HepG2 (cell line): ENCODE measurements around the gene NES. TPM values are rescaled to one million over a fixed set of nuclear protein-coding genes. Genes with fewer than 3 reads are reported as not detected.

ENCODE experiments used
- CBX5 ChIP-seq: sonication (generic); formaldehyde crosslinking; IDR thresholded peaks from 2 replicates; pipeline ENCODE4 v1.4.0; 2020; ENCODE audit warnings: missing genetic modification reagents, borderline replicate concordance
- CC2D1A ChIP-seq: sonication (generic); formaldehyde crosslinking; IDR thresholded peaks from 2 replicates; pipeline ENCODE4 v1.8.1; 2023; ENCODE audit warnings: mild to moderate bottlenecking, missing genetic modification reagents
- ELF1 ChIP-seq: sonication (generic); formaldehyde crosslinking; IDR thresholded peaks from 2 replicates; pipeline ENCODE4 v1.4.0; 2020; ENCODE audit warnings: missing genetic modification reagents
- FOXA1 ChIP-seq, 2 experiments: fragments of 450-650 bp in 1 of 2; sonication (generic) in 1 of 2; formaldehyde crosslinking in 1 of 2; IDR thresholded peaks; 2 replicates each; pipeline versions ENCODE4 v1.4.0 to v1.6.1; 2016 to 2020; ENCODE audit warnings: missing genetic modification reagents in 1 of 2
- NBN ChIP-seq: fragments of 450-650 bp; conservative IDR thresholded peaks from 2 replicates; pipeline ENCODE4 v1.6.1; 2017
- NFKB2 ChIP-seq: sonication (generic); formaldehyde crosslinking; IDR thresholded peaks from 2 replicates; pipeline ENCODE4 v1.4.0; 2020; ENCODE audit warnings: missing genetic modification reagents, borderline replicate concordance
- PHF5A ChIP-seq: IDR thresholded peaks from one replicate; pipeline ENCODE4 v1.6.1; 2018; ENCODE audit warnings: low read depth, missing genetic modification reagents; ENCODE audit not compliant: unreplicated experiment
- PLSCR1 ChIP-seq: sonication (generic); formaldehyde crosslinking; IDR thresholded peaks from 2 replicates; pipeline ENCODE4 v1.5.0; 2020; ENCODE audit warnings: missing genetic modification reagents, mild to moderate bottlenecking, borderline replicate concordance
- POLR2AphosphoS5 ChIP-seq: IDR thresholded peaks from 2 replicates; pipeline ENCODE4 v1.6.1; 2012; ENCODE audit warnings: low read depth, low read length
- SAFB2 ChIP-seq: sonication (generic); formaldehyde crosslinking; IDR thresholded peaks from 2 replicates; pipeline ENCODE4 v1.5.1; 2020; ENCODE audit warnings: missing genetic modification reagents, low read depth, mild to moderate bottlenecking, borderline replicate concordance
- TEAD2 ChIP-seq: sonication (generic); formaldehyde crosslinking; IDR thresholded peaks from 2 replicates; pipeline ENCODE4 v1.9.0; 2021; ENCODE audit warnings: missing genetic modification reagents
- ZFP36L1 ChIP-seq: sonication (generic); formaldehyde crosslinking; IDR thresholded peaks from 2 replicates; pipeline ENCODE4 v1.8.0; 2022; ENCODE audit warnings: mild to moderate bottlenecking, missing genetic modification reagents, moderate library complexity
- ZFP90 ChIP-seq: sonication (generic); formaldehyde crosslinking; IDR thresholded peaks from 2 replicates; pipeline ENCODE4 v1.8.0; 2022; ENCODE audit warnings: missing genetic modification reagents, mild to moderate bottlenecking, inconsistent platforms, borderline replicate concordance
- ZNF205 ChIP-seq: IDR thresholded peaks from 2 replicates; pipeline ENCODE4 v1.6.1; 2018; ENCODE audit warnings: missing biosample characterization, missing genetic modification reagents
- ZNF207 ChIP-seq: fragments of 450-650 bp; IDR thresholded peaks from 2 replicates; pipeline ENCODE4 v1.6.1; 2016; ENCODE audit warnings: antibody characterized with exemption, borderline replicate concordance
- ZNF747 ChIP-seq: sonication (generic); formaldehyde crosslinking; IDR thresholded peaks from 2 replicates; pipeline ENCODE4 v1.8.1; 2023; ENCODE audit warnings: missing genetic modification reagents, mild to moderate bottlenecking, borderline replicate concordance
- ZNF768 ChIP-seq: sonication (generic); formaldehyde crosslinking; IDR thresholded peaks from 2 replicates; pipeline ENCODE4 v1.4.0; 2020; ENCODE audit warnings: missing genetic modification reagents
- ZNF883 ChIP-seq: sonication (generic); formaldehyde crosslinking; IDR thresholded peaks from 2 replicates; pipeline ENCODE4 v1.5.1; 2020; ENCODE audit warnings: mild to moderate bottlenecking, missing genetic modification reagents; ENCODE audit errors: not compliant biosample characterization
- ZSCAN9 ChIP-seq: IDR thresholded peaks from 2 replicates; pipeline ENCODE4 v1.6.1; 2016; ENCODE audit warnings: borderline replicate concordance
- polyA plus RNA-seq, 8 experiments: library from polyadenylated mRNA; depleted of rRNA in 3 of 8; stranded (reverse) in 7 of 8; unstranded in 1 of 8; fragments of >200 nt; fragmentation: Illumina TruSeq in 4 of 8; extraction: Trizol in 4 of 8; gene quantifications; 2 replicates each; pipeline versions ENCODE4 v1.2.1 to v1.2.3, GENCODE V29; 2011 to 2016; ENCODE audit warnings: low read depth in 4 of 8, missing spikeins in 1 of 8, mixed read lengths in 1 of 8; ENCODE audit not compliant: insufficient read depth in 1 of 8
- total RNA-seq, 5 experiments: library from RNA; depleted of rRNA; stranded (reverse); fragments of >200 nt; fragmentation: Illumina TruSeq; extraction: Trizol; gene quantifications; 2 replicates each; pipeline ENCODE4 v1.2.3, GENCODE V29; 2016; ENCODE audit warnings: low read depth in 1 of 5
- TF ChIP-seq, protein P1 (sequence below): sonication (generic); formaldehyde crosslinking; IDR thresholded peaks from 2 replicates; pipeline ENCODE4 v1.5.0; 2020; ENCODE audit warnings: mild to moderate bottlenecking, missing genetic modification reagents
- TF ChIP-seq, protein P2 (sequence below): sonication (generic); formaldehyde crosslinking; IDR thresholded peaks from 2 replicates; pipeline ENCODE4 v1.4.0; 2020; ENCODE audit warnings: missing genetic modification reagents; ENCODE audit errors: not compliant biosample characterization
- TF ChIP-seq, protein P3 (sequence below): sonication (generic); formaldehyde crosslinking; conservative IDR thresholded peaks from 2 replicates; pipeline ENCODE4 v1.4.0; 2020; ENCODE audit warnings: missing genetic modification reagents

The NES gene
- total and polyA plus RNA-seq, 2 of the 13 experiments (the other 11 are each of a cell fraction or from before 2014, with no cell fraction given) = 1.7 to 16.6 TPM

DNA sequence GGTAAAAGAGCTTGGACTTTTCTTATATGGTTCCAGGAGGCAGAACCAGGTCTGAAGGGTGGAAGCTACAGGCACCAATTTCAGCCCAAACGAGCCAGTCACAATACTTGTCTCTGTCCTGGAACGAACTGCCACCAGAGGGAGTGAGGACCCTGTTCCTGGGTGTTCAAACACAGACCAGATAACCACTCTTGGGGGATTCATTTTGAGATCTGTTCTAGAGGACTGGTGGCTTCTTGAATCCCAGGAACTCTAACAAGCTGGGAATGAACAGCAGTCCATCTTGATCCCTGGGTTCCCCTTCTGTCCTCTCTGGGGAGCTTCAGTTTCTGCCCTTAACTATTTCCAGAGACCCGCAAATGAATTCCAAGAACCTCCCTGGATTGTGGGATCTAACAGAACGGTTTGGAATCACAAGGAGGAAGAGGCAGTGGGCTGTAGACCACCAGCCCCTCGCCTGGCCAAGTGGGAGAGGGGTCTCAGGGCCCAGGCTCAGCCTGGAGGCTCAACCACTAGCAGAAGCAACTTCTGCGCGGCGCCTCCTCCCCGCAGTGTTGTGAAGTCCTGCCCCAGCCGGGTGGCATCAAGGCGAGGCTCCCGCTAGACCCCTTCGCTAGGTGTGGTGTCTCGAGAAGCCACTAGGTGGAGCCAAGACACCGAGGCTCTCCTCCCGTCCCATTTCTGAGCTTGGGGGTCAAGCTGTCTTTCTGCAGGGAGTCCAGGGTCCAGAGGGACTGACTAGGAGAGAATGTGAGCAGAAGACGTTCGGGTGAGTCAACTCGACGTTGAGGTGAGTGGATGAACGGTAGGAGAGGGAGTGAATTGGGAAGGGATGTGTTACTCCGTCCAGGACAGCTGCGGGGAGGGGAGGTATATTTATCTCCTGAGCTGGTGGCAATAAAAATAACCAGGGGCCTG, 12.1 kb upstream of the NES start (continued):
- TF ChIP-seq, protein P1, sequence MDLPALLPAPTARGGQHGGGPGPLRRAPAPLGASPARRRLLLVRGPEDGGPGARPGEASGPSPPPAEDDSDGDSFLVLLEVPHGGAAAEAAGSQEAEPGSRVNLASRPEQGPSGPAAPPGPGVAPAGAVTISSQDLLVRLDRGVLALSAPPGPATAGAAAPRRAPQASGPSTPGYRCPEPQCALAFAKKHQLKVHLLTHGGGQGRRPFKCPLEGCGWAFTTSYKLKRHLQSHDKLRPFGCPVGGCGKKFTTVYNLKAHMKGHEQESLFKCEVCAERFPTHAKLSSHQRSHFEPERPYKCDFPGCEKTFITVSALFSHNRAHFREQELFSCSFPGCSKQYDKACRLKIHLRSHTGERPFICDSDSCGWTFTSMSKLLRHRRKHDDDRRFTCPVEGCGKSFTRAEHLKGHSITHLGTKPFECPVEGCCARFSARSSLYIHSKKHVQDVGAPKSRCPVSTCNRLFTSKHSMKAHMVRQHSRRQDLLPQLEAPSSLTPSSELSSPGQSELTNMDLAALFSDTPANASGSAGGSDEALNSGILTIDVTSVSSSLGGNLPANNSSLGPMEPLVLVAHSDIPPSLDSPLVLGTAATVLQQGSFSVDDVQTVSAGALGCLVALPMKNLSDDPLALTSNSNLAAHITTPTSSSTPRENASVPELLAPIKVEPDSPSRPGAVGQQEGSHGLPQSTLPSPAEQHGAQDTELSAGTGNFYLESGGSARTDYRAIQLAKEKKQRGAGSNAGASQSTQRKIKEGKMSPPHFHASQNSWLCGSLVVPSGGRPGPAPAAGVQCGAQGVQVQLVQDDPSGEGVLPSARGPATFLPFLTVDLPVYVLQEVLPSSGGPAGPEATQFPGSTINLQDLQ (CRISPR knock-in tag) = no peak
- TF ChIP-seq, protein P2, sequence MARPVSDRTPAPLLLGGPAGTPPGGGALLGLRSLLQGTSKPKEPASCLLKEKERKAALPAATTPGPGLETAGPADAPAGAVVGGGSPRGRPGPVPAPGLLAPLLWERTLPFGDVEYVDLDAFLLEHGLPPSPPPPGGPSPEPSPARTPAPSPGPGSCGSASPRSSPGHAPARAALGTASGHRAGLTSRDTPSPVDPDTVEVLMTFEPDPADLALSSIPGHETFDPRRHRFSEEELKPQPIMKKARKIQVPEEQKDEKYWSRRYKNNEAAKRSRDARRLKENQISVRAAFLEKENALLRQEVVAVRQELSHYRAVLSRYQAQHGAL (CRISPR knock-in tag) = no peak
- TF ChIP-seq PHF5A (CRISPR knock-in tag) (no peak), ZNF207 (no peak), CC2D1A (CRISPR knock-in tag) (no peak), PLSCR1 (CRISPR knock-in tag) (no peak), ZNF747 (no peak), TEAD2 (CRISPR knock-in tag) (no peak), FOXA1 (IDR thresholded peaks at IDR 0.05) (no peak), FOXA1 (CRISPR knock-in tag; IDR thresholded peaks at IDR 0.05) (no peak), ELF1 (CRISPR knock-in tag) (no peak), CBX5 (CRISPR knock-in tag) (peak; percentile 47; the same call in 1 of the 2 replicates), ZNF883 (CRISPR knock-in tag) (no peak), SAFB2 (CRISPR knock-in tag) (no peak), ZFP36L1 (CRISPR knock-in tag) (no peak), ZNF205 (CRISPR knock-in tag) (peak; percentile 19; the same call in 1 of the 2 replicates), ZSCAN9 (CRISPR knock-in tag) (no peak), ZNF768 (CRISPR knock-in tag) (peak; percentile 17; the same call in 1 of the 2 replicates), ZFP90 (CRISPR knock-in tag) (no peak), NFKB2 (peak; percentile 52; the same call in 1 of the 2 replicates), NBN (no peak), POLR2AphosphoS5 (no peak)
- TF ChIP-seq, protein P3, sequence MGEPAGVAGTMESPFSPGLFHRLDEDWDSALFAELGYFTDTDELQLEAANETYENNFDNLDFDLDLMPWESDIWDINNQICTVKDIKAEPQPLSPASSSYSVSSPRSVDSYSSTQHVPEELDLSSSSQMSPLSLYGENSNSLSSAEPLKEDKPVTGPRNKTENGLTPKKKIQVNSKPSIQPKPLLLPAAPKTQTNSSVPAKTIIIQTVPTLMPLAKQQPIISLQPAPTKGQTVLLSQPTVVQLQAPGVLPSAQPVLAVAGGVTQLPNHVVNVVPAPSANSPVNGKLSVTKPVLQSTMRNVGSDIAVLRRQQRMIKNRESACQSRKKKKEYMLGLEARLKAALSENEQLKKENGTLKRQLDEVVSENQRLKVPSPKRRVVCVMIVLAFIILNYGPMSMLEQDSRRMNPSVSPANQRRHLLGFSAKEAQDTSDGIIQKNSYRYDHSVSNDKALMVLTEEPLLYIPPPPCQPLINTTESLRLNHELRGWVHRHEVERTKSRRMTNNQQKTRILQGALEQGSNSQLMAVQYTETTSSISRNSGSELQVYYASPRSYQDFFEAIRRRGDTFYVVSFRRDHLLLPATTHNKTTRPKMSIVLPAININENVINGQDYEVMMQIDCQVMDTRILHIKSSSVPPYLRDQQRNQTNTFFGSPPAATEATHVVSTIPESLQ = no peak
